Measurements from ENCODE around the gene NAV2. TPM values are rescaled to one million over a fixed set of nuclear protein-coding genes. Genes with fewer than 3 reads are reported as not detected.
A peak's percentile ranks its signal among the peaks of the same experiment; 100 is the strongest.

NAV2 gene
- total RNA-seq, 4 donors from 2014 or later = 9.1 to 34.7 (median 22.2) TPM

GRCh38 chr11:19702620-19703019 is 10.0 kb upstream of the NAV2 start:
- 93% methylated on average over 3 of the region's 3 CpGs for WGBS
- H3K36me3 ChIP-seq = no peaks in the 10 kb centered on the region
- H3K27me3 ChIP-seq = no peaks in the 10 kb centered on the region
- H3K4me3 ChIP-seq = no peak overlapping the region
- no peak overlapping the region for H3K27ac ChIP-seq
- no peak for DNase-seq (ENCODE audit: low spot score in 2 of 2)
- TF ChIP-seq POLR2AphosphoS5 (IDR thresholded peaks at IDR 0.05) = no peak
- TF ChIP-seq, protein P1, sequence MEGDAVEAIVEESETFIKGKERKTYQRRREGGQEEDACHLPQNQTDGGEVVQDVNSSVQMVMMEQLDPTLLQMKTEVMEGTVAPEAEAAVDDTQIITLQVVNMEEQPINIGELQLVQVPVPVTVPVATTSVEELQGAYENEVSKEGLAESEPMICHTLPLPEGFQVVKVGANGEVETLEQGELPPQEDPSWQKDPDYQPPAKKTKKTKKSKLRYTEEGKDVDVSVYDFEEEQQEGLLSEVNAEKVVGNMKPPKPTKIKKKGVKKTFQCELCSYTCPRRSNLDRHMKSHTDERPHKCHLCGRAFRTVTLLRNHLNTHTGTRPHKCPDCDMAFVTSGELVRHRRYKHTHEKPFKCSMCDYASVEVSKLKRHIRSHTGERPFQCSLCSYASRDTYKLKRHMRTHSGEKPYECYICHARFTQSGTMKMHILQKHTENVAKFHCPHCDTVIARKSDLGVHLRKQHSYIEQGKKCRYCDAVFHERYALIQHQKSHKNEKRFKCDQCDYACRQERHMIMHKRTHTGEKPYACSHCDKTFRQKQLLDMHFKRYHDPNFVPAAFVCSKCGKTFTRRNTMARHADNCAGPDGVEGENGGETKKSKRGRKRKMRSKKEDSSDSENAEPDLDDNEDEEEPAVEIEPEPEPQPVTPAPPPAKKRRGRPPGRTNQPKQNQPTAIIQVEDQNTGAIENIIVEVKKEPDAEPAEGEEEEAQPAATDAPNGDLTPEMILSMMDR (IDR thresholded peaks at IDR 0.05) = no peak
- no peak for TF ChIP-seq EP300 (IDR thresholded peaks at IDR 0.05)
- no peak for TF ChIP-seq POLR2A (IDR thresholded peaks at IDR 0.05)
- no peaks in the 10 kb centered on the region for H3K9me3 ChIP-seq
- no peaks in the 10 kb centered on the region for H3K4me1 ChIP-seq

DNA sequence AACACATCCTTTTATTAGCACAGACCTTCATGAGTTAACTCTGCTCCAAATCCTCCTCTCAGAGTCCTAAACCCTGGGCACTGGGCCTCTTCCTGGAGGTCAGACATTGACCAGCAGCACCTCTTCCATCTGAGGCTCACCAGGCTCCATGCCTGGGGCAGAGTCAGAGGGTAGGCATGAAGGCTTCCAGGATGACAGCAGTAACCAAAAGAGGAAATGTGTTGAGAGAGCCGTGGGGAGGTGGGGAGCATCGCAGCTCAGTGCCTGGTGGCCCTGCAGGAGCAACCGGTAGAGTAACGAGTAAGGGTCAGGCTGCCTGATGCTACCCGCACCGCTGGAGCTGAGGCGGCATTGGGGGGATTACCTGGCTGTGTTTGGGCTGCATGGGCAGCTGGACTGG is 9.4 kb upstream of the NAV2 start:
- no peak for DNase-seq (ENCODE audit: low spot score in 2 of 2)
- WGBS = 82% methylated on average over 7 of the region's 7 CpGs
- Histone ChIP-seq H3K9me3 (no peaks in the 10 kb centered on the region), H3K27me3 (no peaks in the 10 kb centered on the region), H3K36me3 (no peaks in the 10 kb centered on the region), H3K27ac (no peak overlapping the region), H3K4me3 (no peak overlapping the region), H3K4me1 (no peaks in the 10 kb centered on the region)
- TF ChIP-seq EP300 (IDR thresholded peaks at IDR 0.05) (no peak), POLR2AphosphoS5 (IDR thresholded peaks at IDR 0.05) (no peak), POLR2A (IDR thresholded peaks at IDR 0.05) (no peak)
- TF ChIP-seq, protein P1 (IDR thresholded peaks at IDR 0.05) = no peak

DNA sequence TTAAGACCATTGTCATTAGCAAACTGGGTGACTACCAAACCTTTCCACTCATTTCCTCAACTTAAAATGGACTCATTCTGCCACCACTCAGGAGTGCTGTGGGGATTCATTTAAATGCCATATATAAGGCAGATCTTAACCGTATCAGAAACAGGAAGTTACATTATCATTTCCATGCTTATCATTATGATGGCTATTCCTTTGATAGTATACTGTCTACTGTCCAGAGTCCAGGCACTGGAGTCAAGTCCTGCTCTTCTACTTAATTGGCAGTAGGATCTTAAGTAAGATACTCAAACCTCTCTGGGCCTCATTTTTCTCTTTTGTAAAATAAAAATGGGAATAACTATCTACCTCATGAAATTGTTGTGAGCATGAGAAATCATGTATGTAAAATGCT is 8.4 kb upstream of the NAV2 start:
- Histone ChIP-seq H3K36me3 (no peaks in the 10 kb centered on the region), H3K27me3 (no peaks in the 10 kb centered on the region), H3K4me1 (no peaks in the 10 kb centered on the region), H3K4me3 (no peak overlapping the region), H3K27ac (no peak overlapping the region), H3K9me3 (no peaks in the 10 kb centered on the region)
- no peak for DNase-seq (ENCODE audit: low spot score in 2 of 2)
- TF ChIP-seq EP300 (IDR thresholded peaks at IDR 0.05) = no peak
- TF ChIP-seq POLR2A (IDR thresholded peaks at IDR 0.05) = no peak
- TF ChIP-seq, protein P1 (IDR thresholded peaks at IDR 0.05) = no peak
- TF ChIP-seq POLR2AphosphoS5 (IDR thresholded peaks at IDR 0.05) = no peak
- WGBS = 75% methylated on average over 1 of the region's 1 CpG

DNA sequence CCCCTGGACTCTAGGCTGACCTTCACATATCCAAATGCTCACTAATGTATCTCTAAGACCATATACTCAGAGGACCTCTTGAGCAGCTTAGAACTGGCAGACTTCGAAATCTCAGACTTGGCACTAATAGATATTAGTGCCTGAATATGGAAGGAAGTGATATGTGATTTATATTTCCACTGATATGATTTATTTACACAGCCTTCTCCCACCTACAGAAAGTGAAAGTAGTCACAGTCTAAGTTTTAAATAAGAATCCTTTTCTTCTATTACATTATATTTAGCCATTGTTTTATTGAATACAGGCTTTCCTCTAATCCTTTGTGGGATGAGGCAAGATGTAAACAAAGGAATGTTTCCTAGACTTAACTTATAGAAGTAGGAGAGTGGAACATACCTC is 6.7 kb upstream of the NAV2 start:
- H3K4me3 ChIP-seq = no peak overlapping the region
- H3K27ac ChIP-seq = no peak overlapping the region
- no peaks in the 10 kb centered on the region for H3K4me1 ChIP-seq
- H3K27me3 ChIP-seq = no peaks in the 10 kb centered on the region
- WGBS = 81% methylated on average over 1 of the region's 1 CpG
- TF ChIP-seq POLR2AphosphoS5 (IDR thresholded peaks at IDR 0.05) = no peak
- TF ChIP-seq, protein P1 (IDR thresholded peaks at IDR 0.05) = no peak
- no peaks in the 10 kb centered on the region for H3K9me3 ChIP-seq
- no peaks in the 10 kb centered on the region for H3K36me3 ChIP-seq
- no peak for DNase-seq (ENCODE audit: low spot score in 2 of 2)

GRCh38 chr11:19711911-19712280 is 741 bp upstream of the NAV2 start:
- Histone ChIP-seq H3K27me3 (peaks cover 17% of the 10 kb centered on the region), H3K36me3 (no peaks in the 10 kb centered on the region), H3K4me1 (peaks cover 32% of the 10 kb centered on the region), H3K27ac (peak overlapping the region; percentile 83), H3K4me3 (peak overlapping the region; percentile 76), H3K9me3 (no peaks in the 10 kb centered on the region)
- 5% methylated on average over 16 of the region's 16 CpGs for WGBS
- peak in 1 of 2 donors; percentile 72 for DNase-seq (ENCODE audit: low spot score in 2 of 2)
- TF ChIP-seq POLR2AphosphoS5 (IDR thresholded peaks at IDR 0.05) = no peak
- TF ChIP-seq, protein P1 (IDR thresholded peaks at IDR 0.05) = no peak
- TF ChIP-seq EP300 (IDR thresholded peaks at IDR 0.05) = no peak
- TF ChIP-seq POLR2A (IDR thresholded peaks at IDR 0.05) = no peak
